Ovary (tissue), 3 donors: ENCODE results near the gene SORBS1.

ENCODE experiments used
- EP300 ChIP-seq: sonication (generic); formaldehyde crosslinking; IDR thresholded peaks from one replicate; pipeline ENCODE4 v1.6.1; 2017; ENCODE audit warnings: antibody characterized with exemption
- POLR2A ChIP-seq: fragments of 450-650 bp; IDR thresholded peaks from one replicate; pipeline ENCODE4 v1.6.1; 2017; ENCODE audit warnings: antibody characterized with exemption, mild to moderate bottlenecking, moderate library complexity
- TF ChIP-seq, protein P1 (sequence below), 3 donors: fragments of 450-650 bp in 2 of 3; fragments of 200-600 bp in 1 of 3; IDR thresholded peaks; one replicate each; pipeline versions ENCODE4 v1.5.1 to v1.8.0; 2016 to 2022; ENCODE audit warnings: antibody characterized with exemption in 3 of 3, mild to moderate bottlenecking in 1 of 3
- donor health status: DM: no; HTN: no; CAD: no.

GRCh38 chr10:95413588-95413987 lies 147.6 kb downstream of the SORBS1 start:
- TF ChIP-seq, protein P1, sequence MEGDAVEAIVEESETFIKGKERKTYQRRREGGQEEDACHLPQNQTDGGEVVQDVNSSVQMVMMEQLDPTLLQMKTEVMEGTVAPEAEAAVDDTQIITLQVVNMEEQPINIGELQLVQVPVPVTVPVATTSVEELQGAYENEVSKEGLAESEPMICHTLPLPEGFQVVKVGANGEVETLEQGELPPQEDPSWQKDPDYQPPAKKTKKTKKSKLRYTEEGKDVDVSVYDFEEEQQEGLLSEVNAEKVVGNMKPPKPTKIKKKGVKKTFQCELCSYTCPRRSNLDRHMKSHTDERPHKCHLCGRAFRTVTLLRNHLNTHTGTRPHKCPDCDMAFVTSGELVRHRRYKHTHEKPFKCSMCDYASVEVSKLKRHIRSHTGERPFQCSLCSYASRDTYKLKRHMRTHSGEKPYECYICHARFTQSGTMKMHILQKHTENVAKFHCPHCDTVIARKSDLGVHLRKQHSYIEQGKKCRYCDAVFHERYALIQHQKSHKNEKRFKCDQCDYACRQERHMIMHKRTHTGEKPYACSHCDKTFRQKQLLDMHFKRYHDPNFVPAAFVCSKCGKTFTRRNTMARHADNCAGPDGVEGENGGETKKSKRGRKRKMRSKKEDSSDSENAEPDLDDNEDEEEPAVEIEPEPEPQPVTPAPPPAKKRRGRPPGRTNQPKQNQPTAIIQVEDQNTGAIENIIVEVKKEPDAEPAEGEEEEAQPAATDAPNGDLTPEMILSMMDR (IDR thresholded peaks at IDR 0.05): no peak
- TF ChIP-seq POLR2A (no peak), EP300 (no peak)
